Large intestine (tissue), 3 donors: Measurements from ENCODE around the gene EHMT1. TPM values are rescaled to one million over a fixed set of nuclear protein-coding genes. Genes with fewer than 3 reads are reported as not detected.
"Not testable (repeated sequence)": the region's sequence is repeated elsewhere in the genome, so short reads cannot be mapped to it uniquely, and the experiment has no call there.

Experiments
- DNase-seq, 2 donors: peaks; one replicate each; pipeline versions ENCODE4 v3.0.0 to v3.0.0-alpha.2; 2013
- H3K27ac ChIP-seq: one replicate; pipeline ENCODE4 v1.5.1; 2013; ENCODE audit warnings: low read length
- H3K27me3 ChIP-seq: 2 replicates; pipeline ENCODE4 v1.6.1; 2013; ENCODE audit warnings: low read length; ENCODE audit not compliant: control insufficient read depth, insufficient read depth
- H3K36me3 ChIP-seq: 2 replicates; pipeline ENCODE4 v1.6.1; 2013; ENCODE audit warnings: low read length; ENCODE audit not compliant: control insufficient read depth, insufficient read depth
- H3K4me1 ChIP-seq: one replicate; pipeline ENCODE4 v1.6.1; 2013; ENCODE audit warnings: low read length; ENCODE audit not compliant: control insufficient read depth, insufficient read depth
- H3K4me3 ChIP-seq: one replicate; pipeline ENCODE4 v1.5.1; 2013; ENCODE audit warnings: low read length
- H3K9me3 ChIP-seq: one replicate; pipeline ENCODE4 v1.6.1; 2013; ENCODE audit warnings: mild to moderate bottlenecking, low read depth, low read length, moderate library complexity; ENCODE audit not compliant: control insufficient read depth
- WGBS: methylation state at CpG from one replicate; pipeline ENCODE4 v1.1.5; 2013; ENCODE audit warnings: low lambda C conversion rate; ENCODE audit not compliant: insufficient coverage; 5-methylcytosine and 5-hydroxymethylcytosine counted together
- polyA plus RNA-seq: library from polyadenylated mRNA; unstranded; fragments of 120-200 nt; gene quantifications from one replicate; pipeline ENCODE4 v1.2.1, GENCODE V29; 2013

EHMT1 gene
- polyA plus RNA-seq, 1 donor: 38.7 TPM

GRCh38 chr9:137879566-137880150 lies 260.9 kb downstream of the EHMT1 start:
- Histone ChIP-seq H3K27ac (no peak overlapping the region), H3K9me3 (peaks cover 7% of the 10 kb centered on the region), H3K4me3 (no peak overlapping the region), H3K4me1 (no peaks in the 10 kb centered on the region), H3K36me3 (no peaks in the 10 kb centered on the region), H3K27me3 (peaks cover 25% of the 10 kb centered on the region)
- no CpG with 5 or more reads among the region's 8 CpGs for WGBS
- DNase-seq: no peak

GRCh38 chr9:137880160-137880975 lies 261.6 kb downstream of the EHMT1 start:
- peaks cover 7% of the 10 kb centered on the region for H3K9me3 ChIP-seq
- no peaks in the 10 kb centered on the region for H3K36me3 ChIP-seq
- peaks cover 23% of the 10 kb centered on the region for H3K27me3 ChIP-seq
- DNase-seq: no peak
- no CpG with 5 or more reads among the region's 16 CpGs for WGBS
- no peak overlapping the region for H3K4me3 ChIP-seq
- no peak overlapping the region for H3K27ac ChIP-seq
- H3K4me1 ChIP-seq: no peaks in the 10 kb centered on the region

- DNase-seq: no peak
- Histone ChIP-seq H3K9me3 (peaks cover 7% of the 10 kb centered on the region), H3K4me3 (no peak overlapping the region), H3K4me1 (no peaks in the 10 kb centered on the region), H3K36me3 (no peaks in the 10 kb centered on the region), H3K27me3 (peaks cover 16% of the 10 kb centered on the region), H3K27ac (no peak overlapping the region)
- WGBS: no CpG with 5 or more reads among the region's 10 CpGs
These were observed 262.2 kb downstream of the EHMT1 start for GRCh38 chr9:137880976-137881530.

- Histone ChIP-seq H3K4me3 (no peak overlapping the region), H3K9me3 (peaks cover 3% of the 10 kb centered on the region), H3K27ac (no peak overlapping the region), H3K36me3 (no peaks in the 10 kb centered on the region), H3K27me3 (peaks cover 8% of the 10 kb centered on the region), H3K4me1 (no peaks in the 10 kb centered on the region)
- no peak for DNase-seq
- no CpG with 5 or more reads among the region's 19 CpGs for WGBS
These were observed 263.0 kb downstream of the EHMT1 start for GRCh38 chr9:137881591-137882505.

- no CpG with 5 or more reads among the region's 10 CpGs for WGBS
- Histone ChIP-seq H3K27me3 (peaks cover 5% of the 10 kb centered on the region), H3K27ac (no peak overlapping the region), H3K9me3 (no peaks in the 10 kb centered on the region), H3K36me3 (no peaks in the 10 kb centered on the region), H3K4me1 (no peaks in the 10 kb centered on the region), H3K4me3 (no peak overlapping the region)
- no peak for DNase-seq
These were observed 263.7 kb downstream of the EHMT1 start for GRCh38 chr9:137882506-137882821.

GRCh38 chr9:137883977-137884376 lies 265.2 kb downstream of the EHMT1 start:
- WGBS: no CpG with 5 or more reads among the region's 6 CpGs
- not testable (repeated sequence) for DNase-seq, H3K36me3 ChIP-seq, H3K27ac ChIP-seq, H3K9me3 ChIP-seq, H3K27me3 ChIP-seq, H3K4me1 ChIP-seq, H3K4me3 ChIP-seq

- H3K36me3 ChIP-seq, H3K27ac ChIP-seq, H3K27me3 ChIP-seq, H3K4me1 ChIP-seq, H3K9me3 ChIP-seq, H3K4me3 ChIP-seq, DNase-seq: not testable (repeated sequence)
- WGBS: no CpG with 5 or more reads among the region's 7 CpGs
These were observed 265.7 kb downstream of the EHMT1 start for GRCh38 chr9:137884547-137884946.

GRCh38 chr9:137885121-137885520 lies 266.3 kb downstream of the EHMT1 start:
- H3K27ac ChIP-seq, H3K4me3 ChIP-seq, H3K27me3 ChIP-seq, H3K4me1 ChIP-seq, DNase-seq, H3K36me3 ChIP-seq, H3K9me3 ChIP-seq: not testable (repeated sequence)
- WGBS: no CpG with 5 or more reads among the region's 12 CpGs
